ENCODE results near the gene NUP62. TPM values are rescaled to one million over a fixed set of nuclear protein-coding genes. Genes with fewer than 3 reads are reported as not detected.

Gene NUP62
- total and polyA plus RNA-seq, 8 donors, result 11.4 to 26.4 (median 17.4) TPM

DNA sequence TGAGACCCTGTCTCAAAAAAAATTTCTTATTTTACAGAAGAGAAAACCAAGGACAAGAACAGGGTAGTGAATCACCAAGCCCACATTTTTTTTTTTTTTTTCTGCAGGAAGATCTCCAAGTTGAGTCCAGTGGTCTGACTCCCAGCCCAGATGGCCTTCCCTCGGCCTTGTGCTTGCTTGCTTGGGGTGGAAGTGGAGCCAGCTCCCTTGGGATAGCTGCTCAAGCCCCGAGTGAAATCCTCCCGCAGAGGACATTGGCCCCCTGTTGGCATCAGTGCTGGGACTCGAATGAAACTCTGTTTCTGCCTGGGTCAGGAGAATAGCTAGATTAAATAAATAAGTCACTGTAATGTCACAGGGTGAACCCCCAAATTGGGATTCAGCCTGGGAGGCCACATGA, 9.4 kb upstream of the NUP62 start:
- intact Hi-C loops (cut with DNase I), result loop anchor here in 1 of 3 donors (5.0 kb wide), 1 partner anchor 44 kb away; no protein-coding TSS in a partner anchor
- TF ChIP-seq, protein P1, sequence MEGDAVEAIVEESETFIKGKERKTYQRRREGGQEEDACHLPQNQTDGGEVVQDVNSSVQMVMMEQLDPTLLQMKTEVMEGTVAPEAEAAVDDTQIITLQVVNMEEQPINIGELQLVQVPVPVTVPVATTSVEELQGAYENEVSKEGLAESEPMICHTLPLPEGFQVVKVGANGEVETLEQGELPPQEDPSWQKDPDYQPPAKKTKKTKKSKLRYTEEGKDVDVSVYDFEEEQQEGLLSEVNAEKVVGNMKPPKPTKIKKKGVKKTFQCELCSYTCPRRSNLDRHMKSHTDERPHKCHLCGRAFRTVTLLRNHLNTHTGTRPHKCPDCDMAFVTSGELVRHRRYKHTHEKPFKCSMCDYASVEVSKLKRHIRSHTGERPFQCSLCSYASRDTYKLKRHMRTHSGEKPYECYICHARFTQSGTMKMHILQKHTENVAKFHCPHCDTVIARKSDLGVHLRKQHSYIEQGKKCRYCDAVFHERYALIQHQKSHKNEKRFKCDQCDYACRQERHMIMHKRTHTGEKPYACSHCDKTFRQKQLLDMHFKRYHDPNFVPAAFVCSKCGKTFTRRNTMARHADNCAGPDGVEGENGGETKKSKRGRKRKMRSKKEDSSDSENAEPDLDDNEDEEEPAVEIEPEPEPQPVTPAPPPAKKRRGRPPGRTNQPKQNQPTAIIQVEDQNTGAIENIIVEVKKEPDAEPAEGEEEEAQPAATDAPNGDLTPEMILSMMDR (IDR thresholded peaks at IDR 0.05), result no peak
- Histone ChIP-seq H3K36me3 (no peaks in the 10 kb centered on the region), H3K4me3 (no peak overlapping the region), H3K9me3 (no peaks in the 10 kb centered on the region), H3K27me3 (no peaks in the 10 kb centered on the region), H3K27ac (peak overlapping the region in 1 of 4 donors; percentile 40), H3K4me1 (peaks cover 0 to 16% (median 3%) of the 10 kb centered on the region in 3 donors)
- ATAC-seq (no peak), DNase-seq (no peak), FAIRE-seq (no peak)
- 52 to 56% methylated on average over 4 of the region's 4 CpGs for WGBS, 2 donors

DNA sequence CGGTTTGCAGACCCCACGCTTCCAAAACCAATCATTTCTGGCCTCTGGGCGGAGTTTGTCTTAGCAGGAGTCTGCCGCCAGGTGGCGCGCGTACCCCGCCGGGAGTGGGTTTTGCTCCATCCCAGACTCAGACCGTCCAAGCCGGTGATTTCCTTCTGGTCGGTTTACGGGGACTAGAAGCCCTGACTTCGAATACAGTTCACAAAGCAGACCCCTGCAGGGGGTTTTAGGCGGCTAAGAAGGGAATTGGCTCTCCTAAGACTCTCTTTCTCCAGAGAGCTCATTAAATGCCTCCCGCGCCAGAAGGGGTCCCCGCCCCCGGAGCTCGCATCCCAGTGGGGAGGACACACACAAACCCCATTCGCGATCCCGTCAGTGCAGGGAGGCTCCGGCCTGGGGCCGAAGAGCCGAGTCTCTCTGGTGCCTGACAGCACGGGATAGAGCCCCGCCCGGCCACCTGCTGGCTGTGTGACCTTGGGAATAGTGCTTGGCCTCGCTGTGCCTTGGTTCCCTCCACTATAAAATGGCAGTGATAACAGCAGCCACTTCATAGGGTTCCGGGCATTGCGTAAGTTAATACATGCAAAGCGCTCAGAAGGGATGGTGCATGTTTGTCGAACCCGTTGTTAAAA, 8.6 kb upstream of the NUP62 start:
- Histone ChIP-seq H3K27me3 (no peaks in the 10 kb centered on the region), H3K27ac (peak overlapping the region in 1 of 4 donors; percentile 40), H3K9me3 (no peaks in the 10 kb centered on the region), H3K36me3 (no peaks in the 10 kb centered on the region), H3K4me1 (peaks cover 0 to 16% (median 3%) of the 10 kb centered on the region in 3 donors), H3K4me3 (peak overlapping the region in 2 of 4 donors; percentile 8 to 35)
- peak; percentile 61 to 96 (median 82) for DNase-seq
- 7% methylated on average over 35 of the region's 35 CpGs for WGBS, 2 donors
- FAIRE-seq, result no peak
- ATAC-seq, result peak; percentile 89 to 96 (median 91)
- TF ChIP-seq, protein P1 (IDR thresholded peaks at IDR 0.05), result peak; percentile 90 to 93 (median 91)
- intact Hi-C loops (cut with DNase I), result loop anchor here in 2 of 3 donors (2.0 to 5.0 kb wide), 2 partner anchors 44 to 47 kb away; no protein-coding TSS in a partner anchor

GRCh38 chr19:49936549-49936948, 7.2 kb upstream of the NUP62 start:
- TF ChIP-seq, protein P1 (IDR thresholded peaks at IDR 0.05), result no peak
- Histone ChIP-seq H3K4me3 (no peak overlapping the region), H3K9me3 (no peaks in the 10 kb centered on the region), H3K36me3 (no peaks in the 10 kb centered on the region), H3K27me3 (no peaks in the 10 kb centered on the region), H3K4me1 (peaks cover 0 to 9% (median 3%) of the 10 kb centered on the region in 3 donors), H3K27ac (no peak overlapping the region)
- 62 to 67% methylated on average over 5 of the region's 5 CpGs for WGBS, 2 donors
- DNase-seq (no peak), FAIRE-seq (no peak), ATAC-seq (no peak)
- intact Hi-C loops (cut with DNase I), result loop anchor here in 2 of 3 donors (2.0 to 5.0 kb wide), 2 partner anchors 46 to 48 kb away; no protein-coding TSS in a partner anchor

- FAIRE-seq (no peak), ATAC-seq (no peak), DNase-seq (no peak)
- no peaks in the 10 kb centered on the region for H3K27me3 ChIP-seq
- TF ChIP-seq, protein P1 (IDR thresholded peaks at IDR 0.05), result no peak
- H3K4me1 ChIP-seq, result peaks cover 0 to 7% (median 3%) of the 10 kb centered on the region in 3 donors
- no peak overlapping the region for H3K27ac ChIP-seq
- 72 to 80% methylated on average over 8 of the region's 8 CpGs for WGBS, 2 donors
- intact Hi-C loops (cut with DNase I), result no loop called here
- H3K36me3 ChIP-seq, result no peaks in the 10 kb centered on the region
- no peaks in the 10 kb centered on the region for H3K9me3 ChIP-seq
- H3K4me3 ChIP-seq, result no peak overlapping the region
Measured at GRCh38 chr19:49933643-49934042, 4.3 kb upstream of the NUP62 start.

- Histone ChIP-seq H3K4me1 (peaks cover 4 to 8% (median 8%) of the 10 kb centered on the region in 3 donors), H3K4me3 (no peak overlapping the region), H3K9me3 (no peaks in the 10 kb centered on the region), H3K36me3 (no peaks in the 10 kb centered on the region), H3K27me3 (no peaks in the 10 kb centered on the region), H3K27ac (no peak overlapping the region)
- no peak for FAIRE-seq
- intact Hi-C loops (cut with DNase I), result no loop called here
- WGBS, 2 donors, result 90 to 92% methylated on average over 21 to 25 of the region's 25 CpGs
- no peak for DNase-seq
- no peak for ATAC-seq
- TF ChIP-seq, protein P1 (IDR thresholded peaks at IDR 0.05), result no peak
Measured at GRCh38 chr19:49932731-49933131, 3.4 kb upstream of the NUP62 start.
